Mesothelial cell of epicardium (in vitro differentiated cells): ENCODE data around the gene TNFRSF13B. TPM values are rescaled to one million over a fixed set of nuclear protein-coding genes. Genes with fewer than 3 reads are reported as not detected.
"Not testable (repeated sequence)": the region's sequence is repeated elsewhere in the genome, so short reads cannot be mapped to it uniquely, and the experiment has no call there.

ENCODE experiments used
- DNase-seq, 2 experiments: peaks; one replicate each; pipeline ENCODE4 v3.0.0; 2021; ENCODE audit warnings: low spot score in 2 of 2; ENCODE audit not compliant: unreplicated experiment in 2 of 2
- H3K27ac Mint-ChIP-seq: 2 replicates; pipeline ENCODE4 v1.8.0; 2021; ENCODE audit warnings: mixed read lengths
- H3K27me3 Mint-ChIP-seq: 2 replicates; pipeline ENCODE4 v1.8.0; 2021; ENCODE audit warnings: low read depth, mixed read lengths
- H3K36me3 Mint-ChIP-seq: 2 replicates; pipeline ENCODE4 v1.8.0; 2021; ENCODE audit warnings: mixed read lengths
- H3K4me1 Mint-ChIP-seq: 2 replicates; pipeline ENCODE4 v1.8.0; 2021; ENCODE audit warnings: mixed read lengths
- H3K4me3 Mint-ChIP-seq: 2 replicates; pipeline ENCODE4 v1.8.0; 2021; ENCODE audit warnings: mild to moderate bottlenecking, moderate library complexity, mixed read lengths
- H3K9me3 Mint-ChIP-seq: 2 replicates; pipeline ENCODE4 v1.8.0; 2021; ENCODE audit warnings: mixed read lengths
- CTCF ChIP-seq: fragments of 200-600 bp; sonication (generic); IDR thresholded peaks from one replicate; pipeline ENCODE4 v1.5.0; 2021; ENCODE audit warnings: antibody characterized with exemption; ENCODE audit not compliant: unreplicated experiment
- total RNA-seq: library from RNA; stranded (reverse); gene quantifications from 3 replicates; pipeline ENCODE4 v1.2.1, GENCODE V29; 2021

The TNFRSF13B gene
- total RNA-seq, 1 donor from 2014 or later, result not detected

DNA sequence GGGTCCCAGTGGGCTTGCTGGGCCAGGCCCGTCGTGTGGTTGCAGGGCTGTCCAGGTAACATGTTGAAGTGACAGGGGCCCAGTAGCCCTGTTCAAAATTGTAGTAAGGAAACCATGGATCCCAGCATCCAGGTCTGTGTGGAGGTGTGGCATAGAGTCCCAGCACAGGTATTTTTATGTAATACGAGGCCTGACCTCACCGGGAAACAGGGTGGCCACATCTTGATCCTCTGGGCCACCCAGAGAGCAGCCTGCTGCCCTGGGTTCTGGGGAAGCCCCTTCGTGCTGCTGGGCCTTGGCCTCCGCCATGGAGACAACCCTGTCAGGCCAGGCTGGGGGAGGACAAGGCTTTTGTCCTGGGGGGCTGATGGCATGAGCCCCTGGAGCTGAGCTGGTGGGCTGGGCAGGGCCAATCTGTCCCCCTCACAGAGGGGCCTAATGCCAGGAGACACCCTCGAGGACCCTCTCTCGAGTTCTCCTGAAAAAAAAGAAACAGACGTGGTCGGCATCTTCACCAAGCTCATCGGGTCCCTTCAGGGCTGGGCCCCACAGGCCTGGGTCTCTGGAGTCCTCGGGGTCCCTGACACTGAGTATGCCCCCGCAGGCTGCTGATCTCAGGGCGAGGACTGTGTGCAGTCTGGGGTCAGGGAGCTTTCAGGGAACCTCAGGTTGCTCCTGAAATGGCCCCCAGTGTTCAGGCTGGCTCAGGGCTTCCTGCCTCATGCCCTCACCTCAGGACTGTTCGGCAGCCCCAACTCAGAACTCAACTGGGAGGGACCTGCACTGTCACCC is 47.8 kb downstream of the TNFRSF13B start:
- no peak overlapping the region for H3K27ac Mint-ChIP-seq
- no peaks in the 10 kb centered on the region for H3K9me3 Mint-ChIP-seq
- H3K4me1 Mint-ChIP-seq, result no peaks in the 10 kb centered on the region
- H3K4me3 Mint-ChIP-seq, result no peak overlapping the region
- H3K36me3 Mint-ChIP-seq, result no peaks in the 10 kb centered on the region
- DNase-seq, result no peak
- H3K27me3 Mint-ChIP-seq, result no peaks in the 10 kb centered on the region
- TF ChIP-seq CTCF, result no peak

DNA sequence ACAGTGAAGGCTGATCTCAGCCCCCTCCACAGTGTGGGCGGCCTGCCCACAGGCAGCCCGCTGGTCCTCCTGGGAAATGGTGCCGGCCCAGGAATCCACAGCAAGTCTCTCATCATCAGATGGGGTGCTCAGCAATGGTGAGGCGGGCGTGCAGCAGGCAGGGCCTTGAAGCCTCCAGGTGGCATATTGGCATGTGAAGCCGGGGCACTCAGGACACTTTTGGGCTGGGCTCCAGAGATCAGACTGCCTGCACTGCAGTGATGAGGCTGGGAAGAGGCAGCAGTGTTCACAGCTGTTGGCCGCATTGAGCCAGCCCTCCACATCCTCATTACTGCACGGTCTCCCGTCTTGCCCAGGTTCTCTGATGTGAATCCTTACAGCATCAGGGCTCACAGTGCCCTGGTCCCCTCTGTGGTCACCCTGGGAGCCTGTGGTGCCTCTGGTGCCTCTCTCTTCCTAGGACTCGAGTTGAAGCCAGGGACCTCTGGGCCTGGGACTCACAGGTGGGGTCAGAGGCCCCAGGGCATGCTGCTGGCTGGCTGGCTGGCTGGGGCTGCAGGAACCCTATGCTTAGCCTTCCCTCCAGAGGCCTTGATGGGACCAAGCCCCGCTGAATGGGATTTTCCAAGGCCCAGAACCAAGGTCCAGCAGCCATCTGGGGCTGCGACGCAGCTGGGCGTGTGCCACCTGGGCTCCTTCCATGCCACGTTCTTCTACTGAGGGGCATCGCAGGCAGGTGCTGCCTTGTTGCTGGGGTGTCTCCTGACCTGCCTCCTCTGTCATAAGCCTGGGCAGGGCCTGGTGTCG is 48.6 kb downstream of the TNFRSF13B start:
- no peaks in the 10 kb centered on the region for H3K27me3 Mint-ChIP-seq
- no peaks in the 10 kb centered on the region for H3K36me3 Mint-ChIP-seq
- no peaks in the 10 kb centered on the region for H3K4me1 Mint-ChIP-seq
- H3K9me3 Mint-ChIP-seq, result no peaks in the 10 kb centered on the region
- TF ChIP-seq CTCF, result no peak
- no peak overlapping the region for H3K27ac Mint-ChIP-seq
- no peak for DNase-seq
- no peak overlapping the region for H3K4me3 Mint-ChIP-seq

GRCh38 chr17:16922386-16923096 is 49.4 kb downstream of the TNFRSF13B start:
- DNase-seq, result no peak
- no peak for TF ChIP-seq CTCF
- no peak overlapping the region for H3K4me3 Mint-ChIP-seq
- H3K4me1 Mint-ChIP-seq, result no peaks in the 10 kb centered on the region
- H3K36me3 Mint-ChIP-seq, result no peaks in the 10 kb centered on the region
- H3K9me3 Mint-ChIP-seq, result no peaks in the 10 kb centered on the region
- no peaks in the 10 kb centered on the region for H3K27me3 Mint-ChIP-seq
- no peak overlapping the region for H3K27ac Mint-ChIP-seq

- not testable (repeated sequence) for H3K4me1 Mint-ChIP-seq, H3K9me3 Mint-ChIP-seq, H3K36me3 Mint-ChIP-seq, H3K4me3 Mint-ChIP-seq, H3K27me3 Mint-ChIP-seq, H3K27ac Mint-ChIP-seq, DNase-seq
These were observed 50.5 kb downstream of the TNFRSF13B start for GRCh38 chr17:16921451-16921850.

DNA sequence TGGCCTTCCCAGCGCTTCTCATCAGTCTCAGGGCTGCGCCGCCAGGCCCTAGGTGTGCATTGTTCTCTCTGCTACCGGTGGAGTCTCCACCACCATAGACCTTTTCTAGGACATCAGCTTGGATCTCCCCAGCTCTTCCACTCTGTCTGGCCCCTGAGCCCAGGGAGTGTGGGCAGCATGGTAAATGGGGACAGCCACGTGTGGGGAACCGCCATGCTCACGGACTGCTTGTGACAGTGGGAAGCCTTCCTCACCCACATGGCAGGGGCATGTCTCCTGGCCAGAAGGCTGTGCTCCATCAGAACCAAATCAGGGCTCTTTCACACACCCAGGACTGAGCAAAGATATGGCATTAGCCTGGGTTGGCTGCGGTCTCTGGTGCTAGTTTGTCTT is 51.3 kb downstream of the TNFRSF13B start:
- no peak overlapping the region for H3K4me3 Mint-ChIP-seq
- no peaks in the 10 kb centered on the region for H3K36me3 Mint-ChIP-seq
- H3K4me1 Mint-ChIP-seq, result no peaks in the 10 kb centered on the region
- H3K9me3 Mint-ChIP-seq, result no peaks in the 10 kb centered on the region
- H3K27ac Mint-ChIP-seq, result no peak overlapping the region
- no peak for DNase-seq
- TF ChIP-seq CTCF, result no peak
- no peaks in the 10 kb centered on the region for H3K27me3 Mint-ChIP-seq
